HepG2 (cell line): ENCODE results near the gene CSMD2. TPM values are rescaled to one million over a fixed set of nuclear protein-coding genes. Genes with fewer than 3 reads are reported as not detected.

Experiments
- ATAC-seq: fragments of 200-7000 bp; cut with Tn5 transposase; 3 replicates; pipeline ENCODE4 v1.9.1; 2020; ENCODE audit warnings: mild to moderate bottlenecking, moderate library complexity
- BruUV-seq: library from RNA; stranded (reverse); fragments of 400-500 nt; replicated peaks from 2 replicates; lab custom pipeline; 2021; lab: Mats Ljungman, UMichigan
- CTCF ChIA-PET: fragments of 300-600 bp; formaldehyde crosslinking; extraction: SDS; loops from one replicate; lab custom pipeline; 2021; ENCODE audit warnings: low total read pairs, inconsistent platforms, low intra/inter-chr PET ratio; lab: Yijun Ruan, JAX
- POLR2A ChIA-PET: fragments of 350-600 bp; sonication (Branson Sonifier 250); formaldehyde crosslinking; loops from one replicate; lab custom pipeline; 2020; ENCODE audit warnings: antibody characterized with exemption, inconsistent platforms; lab: Yijun Ruan, JAX
- DNase-seq: peaks from one replicate; pipeline ENCODE4 v3.0.0-alpha.2; 2015; ENCODE audit warnings: low spot score
- FAIRE-seq: peaks from 3 replicates; lab custom pipeline; 2011; peaks lifted over from hg19 to GRCh38; lab: Jason Lieb, UNC
- H2AFZ ChIP-seq: one replicate; pipeline ENCODE4 v1.6.1; 2011; ENCODE audit warnings: low read length, inconsistent platforms
- H3K27ac ChIP-seq: fragments of 300-600 bp; 3 replicates; pipeline ENCODE4 v1.8.0; 2011; ENCODE audit warnings: mixed run types, mild to moderate bottlenecking, mixed read lengths, low read length, inconsistent platforms; ENCODE audit not compliant: insufficient read depth; ENCODE audit errors: extremely low read length
- H3K27me3 ChIP-seq, 2 experiments: fragments of 200-600 bp in 1 of 2; 2 replicates in 1 of 2; 3 replicates in 1 of 2; pipeline versions ENCODE4 v1.6.0 to v1.8.0; 2011; ENCODE audit warnings: low read length in 2 of 2, mild to moderate bottlenecking in 2 of 2, moderate library complexity in 2 of 2, inconsistent platforms in 1 of 2; ENCODE audit not compliant: insufficient read depth in 2 of 2, control insufficient read depth in 1 of 2
- H3K36me3 ChIP-seq, 2 experiments: fragments of 200-600 bp in 1 of 2; replicated peaks in 1 of 2; 2 replicates in 1 of 2; 3 replicates in 1 of 2; pipeline versions ENCODE4 v1.5.1 to v1.8.0; 2011; ENCODE audit warnings: low read length in 2 of 2, inconsistent platforms in 1 of 2; ENCODE audit not compliant: insufficient read depth in 2 of 2, control insufficient read depth in 1 of 2
- H3K4me1 ChIP-seq: 2 replicates; pipeline ENCODE4 v1.5.1; 2012; ENCODE audit warnings: low read length, inconsistent platforms; ENCODE audit not compliant: insufficient read depth
- H3K4me2 ChIP-seq: 2 replicates; pipeline ENCODE4 v1.6.0; 2011; ENCODE audit warnings: low read depth, low read length, inconsistent platforms
- H3K4me3 ChIP-seq, 3 experiments: fragments of 200-600 bp in 1 of 3; sonication (generic), shearing (Covaris generic) in 1 of 3; replicated peaks in 1 of 3; 2 replicates each; pipeline ENCODE4 v1.5.1; 2011 to 2016; ENCODE audit warnings: low read length in 3 of 3, inconsistent platforms in 2 of 3, low read depth in 2 of 3, mild to moderate bottlenecking in 2 of 3, control low read depth in 1 of 3, mixed read lengths in 1 of 3; ENCODE audit not compliant: insufficient read depth in 1 of 3
- H3K79me2 ChIP-seq: one replicate; pipeline ENCODE4 v1.6.1; 2011; ENCODE audit warnings: low read length, inconsistent platforms; ENCODE audit not compliant: insufficient read depth
- H3K9ac ChIP-seq: 2 replicates; pipeline ENCODE4 v1.6.0; 2011; ENCODE audit warnings: mild to moderate bottlenecking, low read depth, low read length, inconsistent platforms; ENCODE audit not compliant: insufficient read depth
- H3K9me3 ChIP-seq: 2 replicates; pipeline ENCODE4 v1.5.1; 2012; ENCODE audit warnings: mild to moderate bottlenecking, low read length
- H4K20me1 ChIP-seq: 2 replicates; pipeline ENCODE4 v1.6.0; 2011; ENCODE audit warnings: inconsistent platforms, mild to moderate bottlenecking, low read length, moderate library complexity; ENCODE audit not compliant: insufficient read depth
- BORCS8-MEF2B ChIP-seq: sonication (generic); formaldehyde crosslinking; IDR thresholded peaks from 2 replicates; pipeline ENCODE4 v1.8.0; 2022; ENCODE audit warnings: mild to moderate bottlenecking, missing genetic modification reagents
- KDM2A ChIP-seq: sonication (generic); formaldehyde crosslinking; IDR thresholded peaks from 2 replicates; pipeline ENCODE4 v1.4.0; 2020; ENCODE audit warnings: low read depth, missing genetic modification reagents, borderline replicate concordance
- MYNN ChIP-seq: sonication (generic); formaldehyde crosslinking; IDR thresholded peaks from 2 replicates; pipeline ENCODE4 v1.4.0; 2020; ENCODE audit warnings: mild to moderate bottlenecking, low read depth, missing genetic modification reagents
- U2AF2 ChIP-seq: fragments of 200-400 bp; formaldehyde crosslinking; IDR thresholded peaks from 2 replicates; pipeline ENCODE4 v1.6.1; 2017; ENCODE audit warnings: low read depth, mild to moderate bottlenecking, low read length
- ZBTB42 ChIP-seq: sonication (generic); formaldehyde crosslinking; IDR thresholded peaks from 2 replicates; pipeline ENCODE4 v1.5.0; 2020; ENCODE audit warnings: mild to moderate bottlenecking, missing genetic modification reagents
- ZNF777 ChIP-seq: sonication (generic); formaldehyde crosslinking; IDR thresholded peaks from 2 replicates; pipeline ENCODE4 v1.4.0; 2020; ENCODE audit warnings: missing genetic modification reagents
- WGBS: methylation state at CpG from one replicate; pipeline ENCODE4 v1.1.6; 2017; ENCODE audit warnings: low lambda C conversion rate; 5-methylcytosine and 5-hydroxymethylcytosine counted together
- in situ Hi-C: cut with HindIII; loops from 2 replicates; pipeline ENCODE4 v1.10.0; 2017; ENCODE audit warnings: low pct_unique_long_range_greater_than_20kb; ENCODE audit not compliant: extremely low pct_ligation_motif_present
- intact Hi-C: fragments of 100-400 bp; cut with micrococcal nuclease; formaldehyde crosslinking; loops from one replicate; pipeline ENCODE4 v1.10.0; 2022; ENCODE audit not compliant: unreplicated experiment
- polyA plus RNA-seq, 8 experiments: library from polyadenylated mRNA; depleted of rRNA in 3 of 8; stranded (reverse) in 7 of 8; unstranded in 1 of 8; fragments of >200 nt; fragmentation: Illumina TruSeq in 4 of 8; extraction: Trizol in 4 of 8; gene quantifications; 2 replicates each; pipeline versions ENCODE4 v1.2.1 to v1.2.3, GENCODE V29; 2011 to 2016; ENCODE audit warnings: low read depth in 4 of 8, missing spikeins in 1 of 8, mixed read lengths in 1 of 8; ENCODE audit not compliant: insufficient read depth in 1 of 8
- total RNA-seq, 5 experiments: library from RNA; depleted of rRNA; stranded (reverse); fragments of >200 nt; fragmentation: Illumina TruSeq; extraction: Trizol; gene quantifications; 2 replicates each; pipeline ENCODE4 v1.2.3, GENCODE V29; 2016; ENCODE audit warnings: low read depth in 1 of 5

The CSMD2 gene
- total and polyA plus RNA-seq, 2 of the 13 experiments (the other 11 are each of a cell fraction or from before 2014, with no cell fraction given), result not detected

DNA sequence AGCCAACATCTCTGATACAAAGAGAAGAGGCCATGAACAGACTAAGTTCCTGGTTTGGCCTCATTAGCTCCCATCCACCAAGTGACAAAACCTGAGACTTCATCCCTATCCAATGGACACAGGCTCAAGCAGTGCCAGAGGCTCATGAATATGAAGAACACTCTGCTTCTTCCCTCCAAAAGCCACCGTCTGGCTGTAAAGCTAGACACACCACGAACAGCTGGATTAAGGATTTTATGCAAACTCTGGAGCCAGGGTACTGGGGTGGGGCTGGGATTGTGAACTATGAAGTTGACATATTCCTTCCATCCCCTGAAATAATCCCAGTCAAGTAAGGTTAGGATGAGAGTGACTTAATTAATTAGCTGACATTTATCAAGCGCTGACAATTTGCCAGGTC lies 139.4 kb downstream of the CSMD2 start:
- H3K27ac ChIP-seq, result no peak overlapping the region
- no peak overlapping the region for H3K9ac ChIP-seq
- no peaks in the 10 kb centered on the region for H3K9me3 ChIP-seq
- DNase-seq, result no peak
- WGBS, result 44% methylated on average over 3 of the region's 3 CpGs
- no TSS peak for BruUV-seq
- no peaks in the 10 kb centered on the region for H4K20me1 ChIP-seq
- ChIA-PET POLR2A (no interaction called here), CTCF (no interaction called here)
- H3K79me2 ChIP-seq, result no peaks in the 10 kb centered on the region
- H3K4me3 ChIP-seq, result no peak overlapping the region
- TF ChIP-seq KDM2A (CRISPR knock-in tag) (no peak), MYNN (no peak)
- no peaks in the 10 kb centered on the region; a peak in 1 of 5 replicates for H3K27me3 ChIP-seq
- ATAC-seq, result no peak
- in situ Hi-C loops (no loop called here), intact Hi-C loops (no loop called here)
- FAIRE-seq, result no peak
- peaks cover 3% of the 10 kb centered on the region for H3K4me1 ChIP-seq
- H3K36me3 ChIP-seq, result no peaks in the 10 kb centered on the region
- H2AFZ ChIP-seq, result no peak overlapping the region
- no peak overlapping the region for H3K4me2 ChIP-seq

DNA sequence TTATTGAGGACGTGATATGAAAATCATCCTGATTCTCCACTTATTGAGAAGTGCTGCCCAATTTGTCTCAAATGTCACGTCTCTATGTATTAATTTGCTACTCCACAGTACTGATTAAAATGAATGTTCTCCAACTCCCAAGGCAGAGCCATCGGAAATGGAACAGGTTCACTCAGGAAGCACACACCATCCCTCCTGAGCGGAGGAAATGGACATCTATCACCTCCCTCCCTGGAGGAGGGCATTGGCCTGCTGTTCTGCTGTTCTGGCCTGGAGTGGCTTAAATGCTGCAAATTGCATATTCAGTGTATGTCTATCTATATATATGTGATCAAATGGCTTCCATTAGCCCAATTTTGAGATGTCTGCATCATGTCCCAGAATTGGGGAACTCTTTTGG lies 140.5 kb downstream of the CSMD2 start:
- Histone ChIP-seq H3K27ac (no peak overlapping the region), H3K4me2 (no peak overlapping the region), H3K9ac (no peak overlapping the region), H3K36me3 (no peaks in the 10 kb centered on the region), H3K4me3 (no peak overlapping the region), H4K20me1 (no peaks in the 10 kb centered on the region), H3K9me3 (no peaks in the 10 kb centered on the region), H3K27me3 (no peaks in the 10 kb centered on the region), H3K4me1 (peaks cover 15% of the 10 kb centered on the region), H3K79me2 (no peaks in the 10 kb centered on the region), H2AFZ (no peak overlapping the region)
- in situ Hi-C loops (no loop called here), intact Hi-C loops (no loop called here)
- 19% methylated on average over 4 of the region's 4 CpGs for WGBS
- TF ChIP-seq U2AF2 (no peak), ZNF777 (CRISPR knock-in tag) (no peak), BORCS8-MEF2B (no peak), ZBTB42 (no peak)
- no TSS peak for BruUV-seq
- POLR2A ChIA-PET, result no interaction called here
- no peak for DNase-seq
- ATAC-seq, result no peak
- CTCF ChIA-PET, result no interaction called here
- no peak for FAIRE-seq
